H1 (cell line): ENCODE results near the gene ZAP70. TPM values are rescaled to one million over a fixed set of nuclear protein-coding genes. Genes with fewer than 3 reads are reported as not detected.

ENCODE experiments used
- CTCF ChIA-PET: fragments of 300-600 bp; sonication (Branson Sonifier 250); formaldehyde crosslinking; loops from one replicate; lab custom pipeline; 2021; ENCODE audit not compliant: partially characterized antibody; lab: Charles Lee
- POLR2A ChIA-PET: fragments of 300-600 bp; sonication (Branson Sonifier 250); formaldehyde crosslinking; loops from one replicate; lab custom pipeline; 2021; ENCODE audit warnings: inconsistent platforms; ENCODE audit not compliant: partially characterized antibody; lab: Charles Lee
- DNase-seq, 2 experiments: peaks; one replicate each; pipeline versions ENCODE4 v3.0.0 to v3.0.0-alpha.2; 2010 to 2022; ENCODE audit warnings: low spot score in 2 of 2, low read depth in 1 of 2, mixed read lengths in 1 of 2
- FAIRE-seq: peaks from 2 replicates; lab custom pipeline; 2011; peaks lifted over from hg19 to GRCh38; lab: Jason Lieb, UNC
- H2AFZ ChIP-seq: 2 replicates; pipeline ENCODE4 v1.8.1; 2012; ENCODE audit warnings: low read length, inconsistent platforms
- H2AK5ac ChIP-seq: 2 replicates; pipeline ENCODE4 v1.6.1; 2013; ENCODE audit warnings: low read depth, low read length
- H2BK120ac ChIP-seq: replicated peaks from 2 replicates; pipeline ENCODE3; 2013; ENCODE audit warnings: low read depth, low read length, inconsistent platforms
- H2BK12ac ChIP-seq: 2 replicates; pipeline ENCODE4 v1.6.1; 2013; ENCODE audit warnings: low read depth, low read length
- H2BK15ac ChIP-seq: 2 replicates; pipeline ENCODE4 v1.6.1; 2013; ENCODE audit warnings: low read length
- H2BK20ac ChIP-seq: 2 replicates; pipeline ENCODE4 v1.6.1; 2013; ENCODE audit warnings: low read length
- H2BK5ac ChIP-seq: 2 replicates; pipeline ENCODE4 v1.6.1; 2013; ENCODE audit warnings: low read depth, low read length
- H3K14ac ChIP-seq: 2 replicates; pipeline ENCODE4 v1.6.1; 2013; ENCODE audit warnings: inconsistent platforms; ENCODE audit not compliant: insufficient read length
- H3K18ac ChIP-seq: 2 replicates; pipeline ENCODE4 v1.6.1; 2013; ENCODE audit warnings: low read length; ENCODE audit errors: extremely low read depth
- H3K23ac ChIP-seq: 2 replicates; pipeline ENCODE4 v1.6.1; 2013; ENCODE audit warnings: inconsistent platforms; ENCODE audit not compliant: insufficient read length
- H3K23me2 ChIP-seq: 2 replicates; pipeline ENCODE4 v1.6.1; 2013; ENCODE audit warnings: low read depth, low read length
- H3K27ac ChIP-seq: 2 replicates; pipeline ENCODE4 v1.6.1; 2011; ENCODE audit warnings: low read depth, low read length, inconsistent platforms
- H3K27me3 ChIP-seq, 4 experiments: replicated peaks in 1 of 4; 1 replicate in 1 of 4; 2 replicates in 3 of 4; pipeline versions ENCODE4 v1.6.1 to v1.8.1; 2011 to 2013; ENCODE audit warnings: low read length in 3 of 4, mild to moderate bottlenecking in 3 of 4, inconsistent platforms in 2 of 4, mixed read lengths in 2 of 4, moderate library complexity in 1 of 4; ENCODE audit not compliant: control insufficient read depth in 3 of 4, insufficient read depth in 3 of 4; ENCODE audit errors: extremely low read depth in 1 of 4
- H3K36me3 ChIP-seq, 4 experiments: 2 replicates each; pipeline versions ENCODE4 v1.6.1 to v1.8.1; 2011 to 2013; ENCODE audit warnings: mild to moderate bottlenecking in 4 of 4, low read length in 3 of 4, moderate library complexity in 2 of 4, control low read depth in 1 of 4, inconsistent platforms in 1 of 4; ENCODE audit not compliant: insufficient read depth in 4 of 4, control insufficient read depth in 2 of 4
- H3K4ac ChIP-seq: replicated peaks from 2 replicates; pipeline ENCODE3; 2013; ENCODE audit warnings: low read length, low read depth, mixed read lengths, inconsistent platforms; ENCODE audit not compliant: insufficient read length
- H3K4me1 ChIP-seq, 4 experiments: replicated peaks in 1 of 4; 1 replicate in 1 of 4; 2 replicates in 3 of 4; pipeline versions ENCODE4 v1.6.1 to v1.8.1; 2011 to 2013; ENCODE audit warnings: low read length in 3 of 4, inconsistent platforms in 2 of 4, mixed read lengths in 1 of 4; ENCODE audit not compliant: insufficient read depth in 4 of 4, control insufficient read depth in 3 of 4
- H3K4me2 ChIP-seq, 2 experiments: 2 replicates each; pipeline versions ENCODE4 v1.6.1 to v1.8.1; 2011 to 2013; ENCODE audit warnings: low read depth in 2 of 2, low read length in 2 of 2, control low read depth in 1 of 2, inconsistent platforms in 1 of 2, mild to moderate bottlenecking in 1 of 2; ENCODE audit not compliant: insufficient read depth in 1 of 2
- H3K4me3 ChIP-seq, 4 experiments: fragments of 200-600, 300-600 bp in 1 of 4; sonication (generic), shearing (Covaris generic), sonication (Bioruptor Twin) in 1 of 4; 2 replicates each; pipeline versions ENCODE4 v1.5.1 to v1.8.1; 2011 to 2016; ENCODE audit warnings: low read length in 4 of 4, low read depth in 3 of 4, control low read depth in 2 of 4, inconsistent platforms in 2 of 4, mild to moderate bottlenecking in 2 of 4, mixed read lengths in 1 of 4, moderate library complexity in 1 of 4; ENCODE audit not compliant: insufficient read depth in 2 of 4; ENCODE audit errors: extremely low read depth in 1 of 4
- H3K56ac ChIP-seq: replicated peaks from 2 replicates; pipeline ENCODE3; 2013; ENCODE audit warnings: low read depth, mild to moderate bottlenecking, mixed read lengths, low read length, inconsistent platforms; ENCODE audit not compliant: insufficient read length
- H3K79me1 ChIP-seq: 2 replicates; pipeline ENCODE4 v1.6.1; 2013; ENCODE audit warnings: low read depth, low read length, control low read depth
- H3K79me2 ChIP-seq, 2 experiments: 2 replicates each; pipeline versions ENCODE4 v1.6.1 to v1.8.1; 2012 to 2013; ENCODE audit warnings: low read length in 2 of 2, mild to moderate bottlenecking in 2 of 2, inconsistent platforms in 1 of 2; ENCODE audit not compliant: insufficient read depth in 2 of 2, control insufficient read depth in 1 of 2
- H3K9ac ChIP-seq, 4 experiments: replicated peaks in 1 of 4; 1 replicate in 1 of 4; 2 replicates in 3 of 4; pipeline versions ENCODE4 v1.6.1 to v1.8.1; 2011 to 2013; ENCODE audit warnings: low read depth in 3 of 4, low read length in 3 of 4, control low read depth in 2 of 4, mild to moderate bottlenecking in 2 of 4, moderate library complexity in 2 of 4, inconsistent platforms in 1 of 4; ENCODE audit errors: extremely low read depth in 1 of 4
- H3K9me3 ChIP-seq, 2 experiments: 2 replicates each; pipeline versions ENCODE4 v1.6.1 to v1.8.1; 2012 to 2013; ENCODE audit warnings: mild to moderate bottlenecking in 2 of 2, moderate library complexity in 2 of 2, control low read depth in 1 of 2, inconsistent platforms in 1 of 2, low read depth in 1 of 2, low read length in 1 of 2, mixed read lengths in 1 of 2; ENCODE audit not compliant: insufficient read depth in 2 of 2
- H4K20me1 ChIP-seq, 2 experiments: replicated peaks in 1 of 2; 2 replicates each; pipeline versions ENCODE3 to v1.8.1; 2011 to 2013; ENCODE audit warnings: inconsistent platforms in 2 of 2, low read length in 2 of 2, mild to moderate bottlenecking in 1 of 2; ENCODE audit not compliant: insufficient read depth in 2 of 2, control insufficient read depth in 1 of 2
- H4K5ac ChIP-seq: 2 replicates; pipeline ENCODE4 v1.6.1; 2013; ENCODE audit warnings: low read length, low read depth, mixed read lengths, inconsistent platforms; ENCODE audit not compliant: insufficient read length
- H4K8ac ChIP-seq: 2 replicates; pipeline ENCODE4 v1.8.0; 2013; ENCODE audit warnings: mild to moderate bottlenecking, moderate library complexity, low read length, inconsistent platforms; ENCODE audit not compliant: insufficient read depth; ENCODE audit errors: extremely low read depth
- H4K91ac ChIP-seq: replicated peaks from 2 replicates; pipeline ENCODE3; 2013; ENCODE audit warnings: low read length, mixed read lengths, inconsistent platforms; ENCODE audit not compliant: insufficient read length
- HDAC2 ChIP-seq, 2 experiments: fragments of 300-600 bp in 1 of 2; sonication (generic) in 1 of 2; IDR thresholded peaks; 2 replicates each; pipeline ENCODE4 v1.6.1; 2011 to 2012; ENCODE audit warnings: low read depth in 2 of 2, low read length in 2 of 2, mild to moderate bottlenecking in 2 of 2, moderate library complexity in 2 of 2, borderline replicate concordance in 1 of 2, inconsistent platforms in 1 of 2
- PHF8 ChIP-seq: fragments of 200-600 bp; sonication (generic); conservative IDR thresholded peaks from 2 replicates; pipeline ENCODE4 v1.7.1; 2012; ENCODE audit warnings: low read depth, mild to moderate bottlenecking, inconsistent platforms, low read length, moderate library complexity
- SIN3A ChIP-seq, 2 experiments: IDR thresholded peaks in 1 of 2; conservative IDR thresholded peaks in 1 of 2; 2 replicates each; pipeline ENCODE4 v1.6.1; 2011 to 2012; ENCODE audit warnings: low read length in 2 of 2, improper control_type of control experiment in 1 of 2, low read depth in 1 of 2, mild to moderate bottlenecking in 1 of 2
- TAF1 ChIP-seq: IDR thresholded peaks from 2 replicates; pipeline ENCODE4 v1.6.1; 2011; ENCODE audit warnings: mild to moderate bottlenecking, low read depth, low read length
- WGBS, 2 experiments: shearing (Covaris generic) in 1 of 2; methylation state at CpG; one replicate each; pipeline versions ENCODE4 v1.1.6 to v1.1.7; 2013 to 2015; ENCODE audit warnings: low lambda C conversion rate in 2 of 2, mixed read lengths in 2 of 2, inconsistent platforms in 1 of 2, low coverage in 1 of 2, missing lambda C conversion rate in 1 of 2; ENCODE audit not compliant: insufficient replicate concordance in 2 of 2, insufficient coverage in 1 of 2, insufficient read length in 1 of 2; ENCODE audit errors: extremely low coverage in 1 of 2, missing lambda C conversion rate in 1 of 2; 5-methylcytosine and 5-hydroxymethylcytosine counted together
- polyA plus RNA-seq, 7 experiments: library from polyadenylated mRNA; depleted of rRNA in 3 of 7; stranded (reverse) in 5 of 7; unstranded in 2 of 7; fragments of >200 nt in 5 of 7; fragments of 200-250 nt in 2 of 7; gene quantifications; 1 replicate in 5 of 7; 2 replicates in 1 of 7; 4 replicates in 1 of 7; pipeline versions ENCODE4 v1.2.1 to v1.2.3, GENCODE V29; 2011 to 2013; ENCODE audit warnings: missing spikeins in 2 of 7, mixed read lengths in 2 of 7
- total RNA-seq: library from RNA; stranded (reverse); fragmentation: NEBNext Ultra II Directional; extraction: Animal tissue kit (Norgen Biotek cat#: 25700); gene quantifications from 2 replicates; pipeline ENCODE4 v1.2.1, GENCODE V29; 2021

ZAP70 gene
- total and polyA plus RNA-seq, 2 of the 8 experiments (the other 6 are each of a cell fraction or from before 2014, with no cell fraction given), result 0.15 TPM; not detected in 1

GRCh38 chr2:97750017-97750416 lies 36.6 kb downstream of the ZAP70 start:
- Histone ChIP-seq H2BK5ac (no peak overlapping the region), H3K9me3 (no peaks in the 10 kb centered on the region), H3K79me2 (no peaks in the 10 kb centered on the region), H4K91ac (no peak overlapping the region), H3K36me3 (no peaks in the 10 kb centered on the region), H3K23me2 (no peaks in the 10 kb centered on the region), H3K4ac (no peak overlapping the region), H2BK120ac (peak overlapping the region; percentile 90), H3K23ac (no peak overlapping the region), H3K4me2 (no peak overlapping the region), H3K56ac (no peak overlapping the region), H2BK20ac (0 out of 2 replicates have a peak overlapping the region, but pooled peaks have one; percentile 72), H2BK15ac (no peak overlapping the region), H3K27ac (no peak overlapping the region), H3K27me3 (no peaks in the 10 kb centered on the region), H4K5ac (no peak overlapping the region), H3K9ac (no peak overlapping the region), H2BK12ac (no peak overlapping the region), H3K18ac (no peak overlapping the region), H3K4me3 (no peak overlapping the region), H3K14ac (no peak overlapping the region), H4K20me1 (no peaks in the 10 kb centered on the region), H4K8ac (no peak overlapping the region), H2AFZ (no peak overlapping the region), H3K79me1 (no peaks in the 10 kb centered on the region), H2AK5ac (no peak overlapping the region), H3K4me1 (peaks cover 0 to 10% (median 3%) of the 10 kb centered on the region in 4 experiments; a peak in 4 of 7 replicates)
- 92% methylated on average over 4 of the region's 4 CpGs; no CpG with 5 or more reads in 1 of the 2 experiments for WGBS, 2 experiments
- DNase-seq (no peak), FAIRE-seq (no peak)
- ChIA-PET CTCF (interaction anchor here (0.6 to 2.3 kb wide), 11 partner anchors 9 to 159 kb away, joined by 3 to 17 read pairs (median 4); no protein-coding TSS in a partner anchor), POLR2A (no interaction called here)
- no peak for TF ChIP-seq HDAC2 (IDR thresholded peaks at IDR 0.05; ENCODE audit: borderline replicate concordance in 1 of 2, low read depth in 2 of 2, low read length in 2 of 2)
- no peak for TF ChIP-seq PHF8
- no peak for TF ChIP-seq SIN3A (conservative IDR thresholded peaks at IDR 0.05 in 1 of 2, IDR thresholded peaks at IDR 0.05 in 1 of 2; ENCODE audit: low read depth in 1 of 2, low read length in 2 of 2)
- no peak for TF ChIP-seq TAF1
